Testis (tissue), 2 donors: ENCODE data around the gene PTPRN2.

Experiments
- POLR2A ChIP-seq: fragments of 450-650 bp; IDR thresholded peaks from one replicate; pipeline ENCODE4 v1.6.1; 2017; ENCODE audit warnings: antibody characterized with exemption, mild to moderate bottlenecking, moderate library complexity
- TF ChIP-seq, protein P1 (sequence below), 3 experiments: fragments of 450-650 bp in 2 of 3; fragments of 200-600 bp in 1 of 3; sonication (generic) in 1 of 3; IDR thresholded peaks; one replicate each; pipeline ENCODE4 v1.5.1; 2016 to 2019; ENCODE audit warnings: antibody characterized with exemption in 3 of 3, mild to moderate bottlenecking in 2 of 3, moderate library complexity in 1 of 3

DNA sequence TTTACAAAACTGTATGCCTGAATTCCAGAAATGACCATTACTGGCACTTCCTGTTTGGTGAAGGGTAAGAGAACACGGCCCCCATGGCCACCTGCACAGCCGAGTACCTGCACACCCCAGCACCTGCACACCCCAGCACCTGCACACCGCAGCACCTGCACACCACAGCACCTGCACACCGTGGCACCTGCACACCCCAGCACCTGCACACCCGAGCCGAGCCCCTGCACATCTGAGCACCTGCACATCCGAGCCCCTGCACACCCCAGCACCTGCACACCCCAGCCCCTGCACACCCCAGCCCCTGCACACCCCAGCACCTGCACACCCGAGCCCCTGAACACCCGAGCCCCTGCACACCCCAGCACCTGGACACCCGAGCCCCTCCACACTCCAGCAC, 1007.3 kb downstream of the PTPRN2 start:
- no peak for TF ChIP-seq POLR2A
- TF ChIP-seq, protein P1, sequence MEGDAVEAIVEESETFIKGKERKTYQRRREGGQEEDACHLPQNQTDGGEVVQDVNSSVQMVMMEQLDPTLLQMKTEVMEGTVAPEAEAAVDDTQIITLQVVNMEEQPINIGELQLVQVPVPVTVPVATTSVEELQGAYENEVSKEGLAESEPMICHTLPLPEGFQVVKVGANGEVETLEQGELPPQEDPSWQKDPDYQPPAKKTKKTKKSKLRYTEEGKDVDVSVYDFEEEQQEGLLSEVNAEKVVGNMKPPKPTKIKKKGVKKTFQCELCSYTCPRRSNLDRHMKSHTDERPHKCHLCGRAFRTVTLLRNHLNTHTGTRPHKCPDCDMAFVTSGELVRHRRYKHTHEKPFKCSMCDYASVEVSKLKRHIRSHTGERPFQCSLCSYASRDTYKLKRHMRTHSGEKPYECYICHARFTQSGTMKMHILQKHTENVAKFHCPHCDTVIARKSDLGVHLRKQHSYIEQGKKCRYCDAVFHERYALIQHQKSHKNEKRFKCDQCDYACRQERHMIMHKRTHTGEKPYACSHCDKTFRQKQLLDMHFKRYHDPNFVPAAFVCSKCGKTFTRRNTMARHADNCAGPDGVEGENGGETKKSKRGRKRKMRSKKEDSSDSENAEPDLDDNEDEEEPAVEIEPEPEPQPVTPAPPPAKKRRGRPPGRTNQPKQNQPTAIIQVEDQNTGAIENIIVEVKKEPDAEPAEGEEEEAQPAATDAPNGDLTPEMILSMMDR (IDR thresholded peaks at IDR 0.05), result no peak
